Measurements from ENCODE around the gene USP4. TPM values are rescaled to one million over a fixed set of nuclear protein-coding genes. Genes with fewer than 3 reads are reported as not detected.
"Not testable (repeated sequence)": the region's sequence is repeated elsewhere in the genome, so short reads cannot be mapped to it uniquely, and the experiment has no call there.

Gene USP4
- total RNA-seq, 1 experiment from 2014 or later, result 25.3 TPM

DNA sequence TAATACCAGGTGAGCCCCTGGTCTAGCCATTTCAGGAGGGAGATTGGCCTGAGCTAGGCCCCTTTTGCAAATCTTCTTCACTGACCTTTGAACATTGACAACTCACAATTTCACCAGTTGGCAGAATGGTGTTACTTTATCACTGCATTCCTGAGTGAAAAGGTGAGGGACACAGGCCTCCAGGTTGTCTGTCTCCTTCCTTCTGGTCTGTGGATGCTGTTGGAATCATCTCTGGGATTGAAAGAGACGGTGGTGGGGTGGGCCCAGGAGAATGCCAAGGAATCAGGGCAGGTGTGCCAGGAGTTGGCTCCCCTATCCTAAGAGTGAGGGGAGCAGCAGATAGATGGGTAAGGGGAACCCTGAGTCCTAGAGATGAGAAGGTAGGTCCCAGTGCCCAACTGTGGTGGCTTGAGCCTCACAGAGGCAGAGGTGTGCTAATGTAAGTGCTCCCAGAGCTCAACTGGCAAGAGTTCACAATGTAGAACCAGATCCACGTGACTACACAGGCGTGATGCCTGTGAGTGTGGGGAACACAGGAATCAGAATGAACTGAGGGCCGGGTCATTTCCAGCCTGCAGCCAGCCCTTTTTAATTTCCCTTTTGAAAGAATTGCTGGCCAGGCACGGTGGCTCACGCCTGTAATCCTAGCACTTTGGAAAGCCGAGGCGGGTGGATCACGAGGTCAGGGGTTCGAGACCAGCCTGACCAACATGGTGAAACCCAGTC lies 74.0 kb downstream of the USP4 start:
- no peak for DNase-seq (ENCODE audit: low spot score)
- in situ Hi-C loops (cut with HindIII; ENCODE audit: low sequenced_read_pairs), result no loop called here

DNA sequence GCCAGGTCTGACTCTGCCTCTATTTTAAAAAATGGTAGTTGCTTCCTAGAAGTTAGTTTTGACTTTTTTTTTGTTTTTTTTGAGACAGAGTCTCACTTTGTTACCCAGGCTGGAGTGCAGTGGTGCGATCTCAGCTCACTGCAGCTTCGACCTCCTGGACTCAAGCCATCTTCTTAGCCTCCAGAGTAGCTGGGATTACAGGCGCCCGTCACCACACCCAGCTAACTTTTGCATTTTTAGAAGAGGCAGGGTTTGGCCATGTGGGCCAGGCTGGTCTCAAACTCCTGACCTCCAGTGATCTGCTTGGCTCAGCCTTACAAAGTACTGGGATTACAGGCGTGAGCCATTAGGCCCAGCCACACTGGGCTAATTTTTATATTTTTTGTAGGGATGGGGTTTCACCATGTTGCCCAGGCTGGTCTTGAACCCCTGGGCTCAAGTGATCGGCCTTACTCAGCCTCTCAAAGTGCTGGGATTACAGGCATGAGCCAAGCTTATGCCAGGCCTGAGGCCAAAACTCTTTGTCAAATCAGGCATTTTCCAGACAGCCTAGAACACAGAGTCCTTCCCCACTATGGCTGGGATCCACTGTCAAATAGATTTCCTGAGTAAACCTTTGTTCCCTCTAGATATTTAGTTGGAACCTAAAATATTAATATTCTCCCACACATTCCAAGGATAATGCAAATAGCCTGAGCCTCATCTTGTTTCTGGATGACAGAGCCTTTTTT lies 76.5 kb downstream of the USP4 start:
- in situ Hi-C loops (cut with HindIII; ENCODE audit: low sequenced_read_pairs), result no loop called here
- DNase-seq (ENCODE audit: low spot score), result no peak

DNA sequence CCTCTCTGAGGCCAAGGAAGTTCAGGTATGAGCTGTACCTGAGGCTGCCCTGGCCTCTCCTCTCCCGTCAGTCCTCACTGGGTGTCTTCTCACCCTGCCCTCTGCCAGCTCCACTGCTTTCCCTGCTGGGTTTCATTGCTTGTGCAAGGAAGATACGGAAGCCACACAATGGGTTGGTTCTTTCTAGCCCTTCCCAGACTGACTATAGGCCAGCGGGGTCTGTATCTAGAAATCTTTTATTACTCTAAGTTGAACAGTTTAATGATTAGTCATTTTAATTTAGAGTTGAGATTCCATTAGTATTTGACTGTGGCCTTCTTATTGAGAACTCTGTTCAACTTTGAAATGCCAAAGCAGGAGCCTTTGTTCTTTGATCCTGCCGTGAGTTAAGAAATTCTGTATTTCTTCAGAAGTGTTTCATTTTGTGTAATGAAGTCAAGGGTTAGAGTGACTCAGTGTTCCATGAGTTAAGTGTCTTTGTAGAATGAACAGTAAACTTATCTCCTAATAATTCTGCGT lies 79.0 kb downstream of the USP4 start:
- in situ Hi-C loops (cut with HindIII; ENCODE audit: low sequenced_read_pairs), result no loop called here

DNA sequence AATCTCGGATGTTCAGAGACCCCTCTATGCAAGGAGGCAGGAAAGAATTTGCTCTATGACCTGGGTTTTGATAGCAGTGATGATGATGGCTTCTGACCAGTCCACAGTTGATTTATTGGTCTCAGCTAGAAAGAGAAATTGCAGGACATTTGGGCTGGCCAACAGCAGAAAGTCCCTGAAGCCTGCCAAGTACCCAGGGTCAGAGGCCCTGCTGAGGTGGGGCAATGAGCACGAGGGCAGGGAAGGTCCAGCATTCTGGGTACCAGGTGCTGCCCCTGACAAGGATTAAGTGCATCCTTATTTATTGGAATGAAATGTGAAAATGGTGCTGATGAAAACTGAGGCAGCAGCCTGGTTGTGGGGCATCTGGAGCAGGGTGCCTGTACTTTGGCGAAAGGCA lies 82.7 kb downstream of the USP4 start:
- in situ Hi-C loops (cut with HindIII; ENCODE audit: low sequenced_read_pairs), result no loop called here
- DNase-seq (ENCODE audit: low spot score), result no peak

More for the DNA sequence above, 79.0 kb downstream of the USP4 start:
- DNase-seq (ENCODE audit: low spot score), result no peak

DNA sequence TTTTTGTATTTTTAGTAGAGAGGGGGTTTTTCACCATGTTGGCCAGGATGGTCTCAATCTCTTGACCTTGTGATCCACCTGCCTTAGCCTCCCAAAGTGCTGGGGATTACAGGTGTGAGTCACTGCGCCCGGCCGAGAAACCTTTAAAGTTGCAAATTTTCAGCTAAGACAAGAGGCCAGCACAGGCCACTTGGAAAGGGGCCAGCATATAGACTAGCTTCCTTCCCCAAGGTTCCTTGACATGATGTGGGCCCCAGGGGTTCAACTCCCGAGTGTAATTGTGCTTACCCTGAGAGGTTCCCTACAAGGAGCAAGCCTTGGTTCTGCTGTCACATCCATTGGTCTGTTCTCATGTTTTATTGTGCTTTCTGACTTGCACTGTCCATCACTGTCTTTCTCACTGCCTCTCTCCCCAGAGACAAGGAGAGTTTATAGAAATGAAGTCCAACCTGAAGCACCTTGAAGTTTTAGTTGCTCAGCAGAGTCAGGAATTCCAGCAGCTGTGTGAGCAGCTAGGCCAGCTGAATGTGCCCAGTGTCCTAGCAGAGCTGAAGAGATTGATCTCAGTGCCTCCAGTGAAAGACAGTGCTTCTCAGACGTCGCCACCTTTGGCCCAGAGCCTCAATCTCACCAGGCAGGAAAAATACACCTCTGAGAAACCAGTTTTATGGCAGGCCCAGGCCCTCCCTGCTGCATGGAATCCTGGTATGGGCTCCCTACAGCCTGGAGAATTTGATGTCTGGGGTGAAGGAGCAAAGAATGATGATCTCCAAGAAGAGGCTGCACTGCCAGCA lies 83.9 kb downstream of the USP4 start:
- DNase-seq (ENCODE audit: low spot score), result no peak
- in situ Hi-C loops (cut with HindIII; ENCODE audit: low sequenced_read_pairs), result no loop called here

DNA sequence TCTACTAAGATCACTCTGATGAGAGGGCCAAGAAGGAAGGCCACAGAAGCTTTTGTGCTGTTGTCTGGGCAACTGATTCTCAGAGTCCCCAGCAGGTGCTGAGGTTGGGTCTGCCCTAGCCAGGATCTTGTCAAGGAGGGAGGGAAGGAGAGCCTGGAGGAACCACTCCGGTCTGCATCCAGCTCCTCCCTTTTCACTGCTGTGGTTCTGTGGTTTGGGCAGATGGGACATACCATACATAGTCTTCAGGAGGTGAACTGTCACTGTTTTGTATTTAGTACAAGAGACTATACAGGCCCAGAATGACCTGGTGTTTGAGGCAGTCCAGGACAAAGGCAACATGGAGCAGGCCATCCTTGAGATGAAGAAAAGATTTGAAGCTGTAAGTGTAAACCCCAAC lies 84.7 kb downstream of the USP4 start:
- DNase-seq (ENCODE audit: low spot score), result no peak
- in situ Hi-C loops (cut with HindIII; ENCODE audit: low sequenced_read_pairs), result no loop called here

DNA sequence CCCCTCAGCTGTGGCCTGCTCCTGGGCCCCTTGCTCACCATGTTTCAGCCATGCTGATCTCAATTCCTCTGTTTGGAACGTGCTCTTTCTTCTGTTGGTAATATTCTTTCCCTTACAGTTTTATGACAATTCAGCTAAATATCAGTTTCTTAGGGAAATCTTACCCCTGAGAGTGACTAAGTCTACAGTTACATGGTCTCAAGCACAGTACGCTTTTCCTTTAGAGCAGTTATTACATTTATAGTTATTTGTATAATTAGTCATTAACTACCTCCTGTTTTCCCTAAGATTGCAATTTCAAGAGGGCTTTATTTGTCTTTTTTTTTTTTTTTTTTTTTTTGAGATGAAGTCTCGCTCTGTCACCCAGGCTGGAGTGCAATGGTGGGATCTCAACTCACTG lies 86.3 kb downstream of the USP4 start:
- in situ Hi-C loops (cut with HindIII; ENCODE audit: low sequenced_read_pairs), result no loop called here

DNA sequence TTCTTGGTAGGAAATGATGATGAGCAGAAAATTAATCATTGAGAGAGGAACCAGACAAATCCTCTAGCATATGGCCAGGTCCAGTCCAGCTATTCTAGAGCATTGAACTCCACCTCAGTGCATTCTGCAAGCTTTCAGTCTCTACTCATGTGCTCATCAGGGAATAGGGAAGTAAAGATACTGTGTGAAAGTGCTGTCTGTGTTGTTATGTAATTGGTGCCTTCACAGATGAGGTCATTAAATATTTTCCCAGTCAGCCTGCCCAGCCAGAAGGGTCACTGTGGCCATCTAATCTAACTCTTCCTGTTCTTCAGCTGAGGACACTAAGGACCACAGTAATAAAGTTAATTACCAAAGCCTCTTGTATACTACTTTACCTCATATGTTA lies 91.0 kb downstream of the USP4 start:
- in situ Hi-C loops (cut with HindIII; ENCODE audit: low sequenced_read_pairs), result no loop called here
- no peak for DNase-seq (ENCODE audit: low spot score)

More for the DNA sequence above, 86.3 kb downstream of the USP4 start:
- no peak for DNase-seq (ENCODE audit: low spot score)

DNA sequence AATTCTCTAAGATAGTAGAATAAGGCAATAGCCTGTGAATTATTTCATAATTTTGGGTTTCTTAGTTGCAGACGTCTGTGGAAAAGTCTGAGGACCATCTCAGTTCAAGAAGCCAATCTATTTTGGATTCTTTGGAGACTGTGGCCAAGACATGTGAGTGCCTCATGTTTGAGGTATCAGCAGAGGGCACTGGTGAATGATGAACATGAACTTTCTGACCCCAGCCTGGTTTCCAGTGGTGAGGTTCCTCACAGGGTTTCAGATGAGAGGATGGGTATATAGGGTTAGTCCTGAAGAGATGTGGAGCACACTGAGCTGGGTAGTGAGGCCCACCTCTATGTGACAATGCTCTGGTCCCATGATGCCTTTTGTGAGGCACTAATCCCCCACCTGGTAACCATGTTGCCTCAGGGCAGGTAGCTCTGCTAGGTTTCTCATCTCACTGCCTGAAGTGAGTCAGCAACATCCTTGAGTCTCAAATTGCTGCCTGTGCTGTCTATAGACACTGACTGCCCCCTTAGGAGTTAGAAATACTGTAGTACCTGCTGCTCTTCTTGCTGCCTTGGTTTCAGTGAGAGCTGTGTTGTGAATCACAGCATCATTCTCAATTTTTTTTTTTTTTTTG lies 95.2 kb downstream of the USP4 start:
- in situ Hi-C loops (cut with HindIII; ENCODE audit: low sequenced_read_pairs), result no loop called here

DNA sequence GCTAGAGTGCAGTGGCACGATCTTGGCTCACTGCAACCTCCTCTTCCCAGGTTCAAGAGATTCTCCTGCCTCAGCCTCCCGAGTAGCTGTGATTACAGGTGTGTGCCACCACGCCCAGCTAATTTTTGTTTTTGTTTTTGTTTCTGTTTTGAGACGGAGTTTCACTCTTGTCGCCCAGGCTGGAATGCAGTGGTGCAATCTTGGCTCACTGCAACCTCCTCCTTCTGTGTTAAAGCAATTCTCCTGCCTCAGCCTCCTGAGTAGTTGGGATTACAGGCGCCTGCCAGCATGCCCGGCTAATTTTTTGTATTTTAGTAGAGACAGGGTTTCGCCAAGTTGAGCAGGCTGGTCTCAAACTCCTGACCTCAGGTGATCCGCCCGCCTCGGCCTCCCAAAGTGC lies 99.8 kb downstream of the USP4 start:
- in situ Hi-C loops (cut with HindIII; ENCODE audit: low sequenced_read_pairs); DNase-seq (ENCODE audit: low spot score): not testable (repeated sequence)

More for the DNA sequence above, 95.2 kb downstream of the USP4 start:
- DNase-seq (ENCODE audit: low spot score), result no peak

DNA sequence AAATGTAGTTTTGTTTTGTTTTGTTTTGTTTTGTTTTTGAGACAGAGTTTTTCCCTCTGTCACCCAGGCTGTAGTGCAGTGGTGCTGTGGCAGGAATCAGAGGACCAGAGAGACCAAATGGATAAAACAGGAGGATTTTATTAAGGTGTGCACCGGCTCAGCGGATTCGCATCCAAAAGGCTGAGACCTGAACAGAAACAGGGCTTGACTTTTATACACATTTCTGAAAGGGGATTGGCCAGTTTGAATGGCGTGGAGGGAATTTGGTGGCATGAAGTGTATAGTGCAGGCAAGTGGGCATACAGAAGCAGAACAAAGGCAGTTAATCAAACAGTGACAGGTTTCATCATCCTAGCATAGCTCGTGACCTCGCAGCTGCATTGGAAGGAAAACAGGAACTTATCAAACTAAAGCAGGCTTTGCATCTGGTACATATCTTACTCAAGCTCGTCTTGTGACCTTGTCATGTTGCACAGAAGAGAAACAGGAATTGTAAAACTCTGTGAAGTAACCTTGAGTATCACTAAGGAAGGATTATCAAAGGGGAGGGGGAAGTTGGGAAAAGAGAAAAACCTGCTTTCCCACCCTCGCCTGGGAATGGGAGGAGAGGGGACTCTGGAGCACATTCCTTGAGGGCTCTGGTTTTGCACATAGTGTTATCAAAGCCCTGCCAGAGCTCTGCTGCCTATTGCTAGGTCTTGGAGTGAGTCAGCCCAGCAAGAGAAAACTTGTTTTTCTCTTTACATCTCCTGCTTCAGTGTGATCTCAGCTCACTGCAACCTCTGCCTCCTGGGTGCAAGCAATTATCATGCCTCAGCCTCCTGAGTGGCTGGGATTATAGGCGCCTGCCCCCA lies 101.4 kb downstream of the USP4 start:
- in situ Hi-C loops (cut with HindIII; ENCODE audit: low sequenced_read_pairs), result no loop called here
- no peak for DNase-seq (ENCODE audit: low spot score)

DNA sequence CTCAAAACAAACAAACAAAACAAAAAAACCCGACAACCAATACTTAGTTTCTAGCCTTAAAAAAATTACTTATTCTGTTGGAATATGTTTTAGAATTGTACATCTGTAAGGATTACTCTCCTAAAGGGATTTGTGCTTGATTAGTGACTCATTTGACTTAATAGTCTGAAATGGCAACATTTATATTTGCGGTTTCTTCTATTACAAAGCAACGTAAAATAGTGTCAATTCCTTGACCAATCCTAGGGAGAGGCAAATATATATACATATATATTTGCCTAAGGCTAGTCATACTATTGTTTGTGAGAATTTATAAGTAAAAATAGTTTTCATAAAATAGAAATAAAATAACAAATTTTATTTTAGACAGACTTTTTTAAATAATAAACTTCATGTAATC lies 102.5 kb downstream of the USP4 start:
- DNase-seq (ENCODE audit: low spot score), result no peak
- in situ Hi-C loops (cut with HindIII; ENCODE audit: low sequenced_read_pairs), result no loop called here

DNA sequence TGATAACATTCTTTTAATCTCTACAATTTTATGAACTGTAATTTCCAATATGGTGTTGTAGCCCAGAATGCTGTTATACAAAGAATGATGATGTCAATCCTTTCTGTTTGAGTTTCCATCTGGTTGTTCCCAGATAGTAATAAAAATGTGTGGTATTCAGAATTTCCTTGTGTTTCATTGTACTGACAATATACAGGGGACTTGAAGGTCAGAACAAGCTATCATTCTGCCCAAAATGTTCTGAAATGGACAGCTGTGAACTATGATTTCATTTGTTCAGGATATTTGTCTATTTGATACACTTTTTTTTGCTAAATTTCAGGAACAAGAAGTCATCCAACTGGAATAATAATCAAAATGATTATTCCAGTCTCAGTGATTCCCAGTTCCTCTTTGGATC lies 103.6 kb downstream of the USP4 start:
- in situ Hi-C loops (cut with HindIII; ENCODE audit: low sequenced_read_pairs), result no loop called here
- no peak for DNase-seq (ENCODE audit: low spot score)

DNA sequence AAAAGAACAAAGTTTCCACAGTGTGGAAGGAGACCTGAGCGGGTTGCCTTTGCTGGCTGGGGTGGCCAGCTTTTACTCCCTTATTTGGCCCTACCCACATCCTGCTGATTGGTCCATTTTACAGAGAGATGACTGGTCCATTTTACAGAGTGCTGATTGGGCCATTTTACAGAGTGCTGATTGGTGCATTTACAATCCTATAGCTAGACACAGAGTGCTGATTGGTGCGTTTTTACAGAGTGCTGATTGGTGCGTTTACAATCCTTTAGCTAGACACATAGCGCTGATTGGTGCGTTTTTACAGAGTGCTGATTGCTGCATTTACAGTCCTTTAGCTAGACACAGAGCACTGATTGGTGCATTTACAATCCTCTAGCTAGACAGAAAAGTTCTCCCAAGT lies 111.0 kb downstream of the USP4 start:
- in situ Hi-C loops (cut with HindIII; ENCODE audit: low sequenced_read_pairs); DNase-seq (ENCODE audit: low spot score): not testable (repeated sequence)

Other genes starting within 250 kb of the USP4 start
- gene QRICH1, start 246.0 kb downstream of the USP4 start, total RNA-seq (2014; rRNA removed; shearing (Covaris generic)), result 138 and 168 TPM in 2 replicates
- gene QARS1, start 235.3 kb downstream of the USP4 start, total RNA-seq (2014; rRNA removed; shearing (Covaris generic)), result 274 and 325 TPM in 2 replicates
- gene USP19, start 219.2 kb downstream of the USP4 start, total RNA-seq (2014; rRNA removed; shearing (Covaris generic)), result 46.1 and 46.5 TPM in 2 replicates
- gene LAMB2, start 207.0 kb downstream of the USP4 start, total RNA-seq (2014; rRNA removed; shearing (Covaris generic)), result 175 and 318 TPM in 2 replicates
- 60.1 and 69.5 TPM in 2 replicates for gene CCDC71, start 173.7 kb downstream of the USP4 start, total RNA-seq (2014; rRNA removed; shearing (Covaris generic))
- 20.0 and 30.9 TPM in 2 replicates for gene KLHDC8B, start 168.5 kb downstream of the USP4 start, total RNA-seq (2014; rRNA removed; shearing (Covaris generic))
- gene C3orf62, start 62.8 kb downstream of the USP4 start, total RNA-seq (2014; rRNA removed; shearing (Covaris generic)), result 0.31 and 1.7 TPM in 2 replicates
- 2.5 TPM in 1 of 2 replicates, not detected in the other for gene GPX1, start 18.3 kb upstream of the USP4 start, total RNA-seq (2014; rRNA removed; shearing (Covaris generic))
- 562 and 605 TPM in 2 replicates for gene RHOA, start 71.9 kb upstream of the USP4 start, total RNA-seq (2014; rRNA removed; shearing (Covaris generic))
- 23.7 and 25.7 TPM in 2 replicates for gene TCTA, start 72.4 kb upstream of the USP4 start, total RNA-seq (2014; rRNA removed; shearing (Covaris generic))
- 0.14 and 0.55 TPM in 2 replicates for gene AMT, start 82.4 kb upstream of the USP4 start, total RNA-seq (2014; rRNA removed; shearing (Covaris generic))
- 7.4 and 7.8 TPM in 2 replicates for gene NICN1, start 89.3 kb upstream of the USP4 start, total RNA-seq (2014; rRNA removed; shearing (Covaris generic))
- 91.3 and 143 TPM in 2 replicates for gene DAG1, start 130.2 kb upstream of the USP4 start, total RNA-seq (2014; rRNA removed; shearing (Covaris generic))
- gene BSN, start 214.4 kb upstream of the USP4 start, total RNA-seq (2014; rRNA removed; shearing (Covaris generic)), result 0.24 and 0.31 TPM in 2 replicates

Measured in G401 (cell line).